MM.1S (cell line): Measurements from ENCODE around the gene ENDOV.

Experiments
- EZH2 ChIP-seq: fragments of 300-600 bp; sonication (generic); optimal IDR thresholded peaks from 2 replicates; pipeline ENCODE3; 2017; ENCODE audit warnings: low read depth, mild to moderate bottlenecking, antibody characterized with exemption, low read length, mixed read lengths
- EZH2phosphoT487 ChIP-seq: fragments of 300-600 bp; sonication (generic); IDR thresholded peaks from 2 replicates; pipeline ENCODE4 v1.6.1; 2018; ENCODE audit warnings: antibody characterized with exemption, low read length
- TF ChIP-seq, protein P1 (sequence below): fragments of 300-600 bp; sonication (generic); IDR thresholded peaks from 2 replicates; pipeline ENCODE4 v1.5.1; 2016; ENCODE audit warnings: antibody characterized with exemption, low read length, mixed read lengths

- TF ChIP-seq, protein P1, sequence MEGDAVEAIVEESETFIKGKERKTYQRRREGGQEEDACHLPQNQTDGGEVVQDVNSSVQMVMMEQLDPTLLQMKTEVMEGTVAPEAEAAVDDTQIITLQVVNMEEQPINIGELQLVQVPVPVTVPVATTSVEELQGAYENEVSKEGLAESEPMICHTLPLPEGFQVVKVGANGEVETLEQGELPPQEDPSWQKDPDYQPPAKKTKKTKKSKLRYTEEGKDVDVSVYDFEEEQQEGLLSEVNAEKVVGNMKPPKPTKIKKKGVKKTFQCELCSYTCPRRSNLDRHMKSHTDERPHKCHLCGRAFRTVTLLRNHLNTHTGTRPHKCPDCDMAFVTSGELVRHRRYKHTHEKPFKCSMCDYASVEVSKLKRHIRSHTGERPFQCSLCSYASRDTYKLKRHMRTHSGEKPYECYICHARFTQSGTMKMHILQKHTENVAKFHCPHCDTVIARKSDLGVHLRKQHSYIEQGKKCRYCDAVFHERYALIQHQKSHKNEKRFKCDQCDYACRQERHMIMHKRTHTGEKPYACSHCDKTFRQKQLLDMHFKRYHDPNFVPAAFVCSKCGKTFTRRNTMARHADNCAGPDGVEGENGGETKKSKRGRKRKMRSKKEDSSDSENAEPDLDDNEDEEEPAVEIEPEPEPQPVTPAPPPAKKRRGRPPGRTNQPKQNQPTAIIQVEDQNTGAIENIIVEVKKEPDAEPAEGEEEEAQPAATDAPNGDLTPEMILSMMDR, result no peak
- no peak for TF ChIP-seq EZH2phosphoT487
- TF ChIP-seq EZH2, result peak; percentile 71
Measured at GRCh38 chr17:80468781-80469493, 54.0 kb downstream of the ENDOV start.
